ENCODE measurements around the gene SESN2.
"Not testable (repeated sequence)": the region's sequence is repeated elsewhere in the genome, so short reads cannot be mapped to it uniquely, and the experiment has no call there.

SESN2 gene

GRCh38 chr1:28288487-28288886 is 29.2 kb downstream of the SESN2 start:
- no peak for DNase-seq (ENCODE audit: low spot score)

GRCh38 chr1:28290851-28291250 is 31.5 kb downstream of the SESN2 start:
- DNase-seq (ENCODE audit: low spot score), result peak; percentile 53

DNA sequence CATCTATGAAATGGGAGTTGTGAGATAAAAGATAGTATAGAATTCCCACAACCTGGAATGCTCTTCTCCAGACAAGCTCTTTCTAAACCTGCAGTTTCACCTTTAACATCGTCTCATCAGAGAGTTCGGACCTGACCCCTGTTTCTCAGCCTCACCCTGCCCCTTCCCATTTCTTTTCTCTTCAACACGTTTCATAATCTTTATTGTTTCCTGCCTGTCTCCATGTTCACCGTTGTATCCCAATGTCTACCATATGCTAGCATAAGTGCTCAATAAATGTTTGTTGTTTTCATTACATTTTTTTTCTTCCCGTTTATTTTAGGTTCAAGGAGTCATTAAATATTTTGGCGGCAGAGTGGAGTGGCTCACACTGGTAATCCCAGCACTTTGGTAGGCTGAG is 32.4 kb downstream of the SESN2 start:
- DNase-seq (ENCODE audit: low spot score), result no peak

DNA sequence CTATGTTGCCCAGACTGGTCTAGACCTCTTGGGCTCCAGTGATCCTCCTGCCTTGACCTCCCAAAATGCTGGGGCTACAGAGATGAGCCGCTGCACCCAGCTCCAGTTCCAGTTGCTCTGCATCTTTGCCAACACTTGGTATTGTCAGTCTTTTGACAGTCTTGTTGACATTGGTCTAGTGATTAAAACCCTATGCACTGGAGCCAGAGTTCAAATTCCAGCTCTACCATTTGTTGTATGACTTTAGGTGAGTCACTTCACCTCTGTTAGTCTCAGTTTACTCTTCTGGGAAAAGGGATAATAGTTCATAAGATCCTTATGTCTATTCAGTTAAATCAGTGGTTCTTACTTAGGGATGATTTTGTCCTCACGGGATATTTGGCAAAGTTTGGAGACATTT is 36.6 kb downstream of the SESN2 start:
- DNase-seq (ENCODE audit: low spot score), result no peak

GRCh38 chr1:28296401-28297261 is 37.3 kb downstream of the SESN2 start:
- peak; percentile 47 for DNase-seq (ENCODE audit: low spot score)

GRCh38 chr1:28297826-28298225 is 38.5 kb downstream of the SESN2 start:
- DNase-seq (ENCODE audit: low spot score), result no peak

DNA sequence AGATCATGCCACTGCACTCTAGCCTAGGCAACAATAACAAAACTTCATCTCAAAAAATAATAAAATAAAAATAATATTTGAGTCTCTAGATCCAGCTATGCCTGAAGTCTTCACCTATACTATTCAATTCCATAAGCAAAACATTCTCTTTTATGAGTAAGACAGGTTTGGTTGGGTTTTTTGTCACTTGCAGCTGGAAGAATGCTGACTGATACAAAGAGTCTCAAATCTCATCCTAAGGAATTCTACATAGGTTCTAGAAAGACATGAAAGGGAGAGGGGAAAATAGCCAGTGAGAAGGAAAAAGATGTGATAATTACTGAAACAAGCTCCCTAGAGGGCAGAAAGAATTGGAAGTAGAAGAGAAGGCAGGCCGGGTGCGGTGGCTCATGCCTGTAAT is 39.1 kb downstream of the SESN2 start:
- no peak for DNase-seq (ENCODE audit: low spot score)

GRCh38 chr1:28301368-28302174 is 42.3 kb downstream of the SESN2 start:
- no peak for DNase-seq (ENCODE audit: low spot score)

GRCh38 chr1:28302247-28302646 is 42.9 kb downstream of the SESN2 start:
- DNase-seq (ENCODE audit: low spot score), result no peak

GRCh38 chr1:28306301-28306949 is 47.1 kb downstream of the SESN2 start:
- no peak for DNase-seq (ENCODE audit: low spot score)

DNA sequence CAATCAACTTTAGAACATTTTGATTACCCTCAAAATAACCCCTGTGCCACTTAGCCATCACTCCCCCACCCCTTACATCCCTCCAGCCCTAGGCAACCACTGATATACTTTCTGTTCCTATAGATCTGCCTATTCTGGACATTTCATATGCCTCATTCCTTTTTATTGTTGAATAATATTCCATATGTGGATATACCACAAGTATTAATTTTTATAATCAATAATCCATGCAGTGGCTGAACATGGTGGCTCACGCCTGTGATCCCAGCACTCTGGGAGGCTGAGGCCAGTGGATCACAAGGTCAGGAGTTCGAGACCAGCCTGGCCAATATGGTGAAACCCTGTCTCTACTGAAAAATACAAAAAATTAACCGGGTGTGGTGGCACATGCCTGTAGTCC is 49.4 kb downstream of the SESN2 start:
- no peak for DNase-seq (ENCODE audit: low spot score)

DNA sequence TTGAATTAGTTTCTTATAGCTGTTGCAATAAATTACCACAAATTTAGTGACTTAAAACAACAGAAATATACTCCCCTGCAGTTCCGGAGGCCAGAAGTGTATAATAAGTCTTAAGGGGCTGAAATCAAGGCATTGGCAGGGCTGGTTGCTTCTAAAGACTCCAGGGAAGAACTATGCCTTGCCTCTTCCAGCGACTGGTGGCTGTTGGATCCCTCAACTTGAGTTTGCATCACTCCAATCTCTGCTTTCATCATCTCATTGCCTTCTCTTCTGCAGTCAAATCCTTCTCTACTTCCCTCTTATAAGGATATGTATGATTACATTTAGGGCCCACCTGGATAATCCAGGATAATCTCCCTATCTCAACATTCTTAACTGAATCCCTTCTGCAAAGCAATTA is 50.4 kb downstream of the SESN2 start:
- DNase-seq (ENCODE audit: low spot score), result no peak

- peak; percentile 67 for DNase-seq (ENCODE audit: low spot score)
Observed at GRCh38 chr1:28313702-28314546, 54.6 kb downstream of the SESN2 start.

GRCh38 chr1:28314547-28314941 is 55.2 kb downstream of the SESN2 start:
- DNase-seq (ENCODE audit: low spot score), result no peak

GRCh38 chr1:28317014-28317413 is 57.7 kb downstream of the SESN2 start:
- DNase-seq (ENCODE audit: low spot score), result no peak

- no peak for DNase-seq (ENCODE audit: low spot score)
Observed at GRCh38 chr1:28322194-28322593, 62.9 kb downstream of the SESN2 start.

DNA sequence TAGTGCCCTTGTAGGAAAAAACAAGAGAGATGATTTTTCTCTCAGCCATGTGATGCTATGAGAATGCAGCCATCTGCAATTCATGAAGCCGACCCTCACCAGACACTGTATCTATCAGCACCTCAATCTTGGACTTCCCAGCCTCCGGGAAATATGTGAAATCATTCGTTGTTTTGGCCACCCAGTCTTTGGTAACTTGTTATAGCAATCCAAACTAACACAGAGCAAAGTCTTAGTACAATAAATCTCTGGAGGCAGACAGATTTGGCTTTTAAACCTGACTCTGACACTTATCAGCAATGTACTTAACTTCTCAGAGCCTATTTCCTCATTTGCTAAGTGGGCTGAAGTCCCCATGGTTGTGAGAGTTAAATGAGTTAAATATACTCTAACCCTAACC is 64.4 kb downstream of the SESN2 start:
- no peak for DNase-seq (ENCODE audit: low spot score)

DNA sequence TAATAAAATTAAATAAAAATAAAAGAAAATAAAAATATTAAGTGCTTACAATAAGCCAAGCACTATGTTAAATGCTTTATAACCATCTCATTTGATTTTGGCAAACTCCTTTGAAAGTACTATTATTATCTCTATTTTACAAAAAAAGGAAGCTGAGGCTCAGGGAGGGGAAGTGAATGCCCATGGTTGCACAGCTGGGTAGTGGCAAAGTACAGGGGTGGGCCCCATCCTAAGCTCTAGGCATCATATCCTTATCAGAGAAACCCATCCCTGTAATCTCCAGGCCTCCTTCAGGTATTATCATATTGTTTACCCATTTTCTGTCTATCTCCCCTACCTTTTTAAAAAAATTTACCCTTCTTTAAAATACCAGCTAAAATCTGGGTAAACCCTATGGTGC is 67.2 kb downstream of the SESN2 start:
- no peak for DNase-seq (ENCODE audit: low spot score)

GRCh38 chr1:28326984-28327383 is 67.7 kb downstream of the SESN2 start:
- DNase-seq (ENCODE audit: low spot score), result no peak

DNA sequence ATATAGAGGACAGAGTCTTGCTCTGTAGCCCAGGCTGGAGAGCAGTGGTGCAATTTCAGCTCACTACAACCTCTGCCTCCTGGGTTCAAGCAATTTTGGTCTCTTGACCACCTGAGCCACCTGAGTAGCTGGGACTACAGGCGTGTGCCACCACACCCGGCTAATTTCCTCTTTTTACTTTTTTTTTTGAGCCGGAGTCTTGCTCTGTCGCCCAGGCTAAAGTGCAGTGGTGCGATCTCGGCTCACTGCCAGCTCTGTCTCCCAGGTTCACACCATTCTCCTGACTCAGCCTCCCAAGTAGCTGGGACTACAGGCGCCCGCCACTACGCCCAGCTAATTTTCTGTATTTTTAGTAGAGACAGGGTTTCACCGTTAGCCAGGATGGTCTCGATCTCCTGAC is 68.1 kb downstream of the SESN2 start:
- not testable (repeated sequence) for DNase-seq (ENCODE audit: low spot score)

GRCh38 chr1:28328228-28328648 is 68.9 kb downstream of the SESN2 start:
- no peak for DNase-seq (ENCODE audit: low spot score)
